ENCODE results near the gene KSR1.
"Not testable (repeated sequence)": the region's sequence is repeated elsewhere in the genome, so short reads cannot be mapped to it uniquely, and the experiment has no call there.

Gene KSR1

DNA sequence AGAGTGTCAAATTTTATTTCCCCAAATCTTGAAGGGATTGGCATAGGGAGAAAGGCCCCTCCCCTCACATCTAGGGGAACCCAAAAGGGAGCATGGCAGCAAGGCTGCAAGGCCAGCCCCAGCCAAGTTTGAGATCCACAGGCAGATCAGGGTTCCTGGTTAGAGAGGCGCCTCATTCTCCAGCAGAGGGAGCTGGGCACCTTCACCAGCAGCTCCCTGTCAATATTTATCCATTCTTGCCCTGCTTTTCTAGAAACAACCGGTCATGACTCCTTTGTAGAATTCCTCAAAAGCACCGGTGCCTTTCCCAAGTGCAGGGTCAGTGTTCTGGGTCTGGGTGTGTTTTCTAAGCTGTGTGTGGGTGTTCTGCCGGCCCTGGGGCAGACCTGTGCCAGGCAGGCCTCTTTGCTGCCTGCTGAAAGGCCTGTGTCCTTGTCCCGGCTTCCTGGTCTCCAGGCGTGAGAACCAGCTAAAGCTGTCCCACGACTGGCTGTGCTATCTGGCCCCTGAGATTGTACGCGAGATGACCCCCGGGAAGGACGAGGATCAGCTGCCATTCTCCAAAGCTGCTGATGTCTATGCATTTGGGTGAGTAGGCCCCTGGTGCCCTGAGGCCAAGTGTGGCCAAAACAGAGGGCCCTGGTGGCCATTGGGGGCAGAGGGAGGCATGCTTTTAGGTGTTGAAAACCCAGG is 153.5 kb downstream of the KSR1 start:
- DNase-seq (ENCODE audit: low read depth in 2 of 2), result no peak

DNA sequence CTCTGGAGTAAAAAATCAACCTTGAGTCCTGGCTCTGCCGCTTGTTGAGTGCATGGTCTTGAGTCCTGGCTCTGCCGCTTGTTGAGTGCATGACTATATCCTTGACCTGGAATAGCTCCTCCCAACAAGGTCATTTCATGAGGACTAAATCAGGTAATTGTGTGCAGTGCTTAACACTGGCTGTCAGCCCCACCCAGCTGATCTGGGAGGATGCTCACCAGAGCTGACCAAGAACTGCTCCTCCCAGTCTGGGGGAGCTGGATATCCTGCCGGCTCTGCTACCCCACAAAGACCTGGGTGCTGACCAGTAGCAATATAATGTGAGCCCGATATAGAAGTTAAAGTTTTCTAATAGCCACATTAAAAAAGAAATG is 154.0 kb downstream of the KSR1 start:
- no peak for DNase-seq (ENCODE audit: low read depth in 2 of 2)

GRCh38 chr17:27612160-27612770 is 156.0 kb downstream of the KSR1 start:
- DNase-seq (ENCODE audit: low read depth in 2 of 2), result no peak

DNA sequence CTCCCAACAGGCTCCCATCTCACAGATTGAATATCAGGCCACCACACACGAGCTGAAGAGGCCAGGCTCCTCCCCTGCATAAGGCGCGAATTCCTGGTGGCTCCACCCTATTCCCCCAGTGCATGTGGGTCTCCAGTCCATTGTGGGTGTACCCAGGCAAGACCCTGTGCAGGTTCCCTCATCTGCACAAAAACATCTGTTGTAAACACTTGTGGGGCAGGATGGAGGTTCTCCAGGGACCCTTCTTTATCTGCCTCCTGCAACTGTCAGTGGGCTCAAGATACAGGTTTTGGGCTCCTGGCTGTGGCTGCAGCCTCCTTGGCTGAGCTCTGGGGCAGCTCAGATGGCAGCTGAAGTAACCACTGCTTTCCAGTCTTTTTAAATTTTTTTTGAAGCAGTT is 157.2 kb downstream of the KSR1 start:
- no peak for DNase-seq (ENCODE audit: low read depth in 2 of 2)

DNA sequence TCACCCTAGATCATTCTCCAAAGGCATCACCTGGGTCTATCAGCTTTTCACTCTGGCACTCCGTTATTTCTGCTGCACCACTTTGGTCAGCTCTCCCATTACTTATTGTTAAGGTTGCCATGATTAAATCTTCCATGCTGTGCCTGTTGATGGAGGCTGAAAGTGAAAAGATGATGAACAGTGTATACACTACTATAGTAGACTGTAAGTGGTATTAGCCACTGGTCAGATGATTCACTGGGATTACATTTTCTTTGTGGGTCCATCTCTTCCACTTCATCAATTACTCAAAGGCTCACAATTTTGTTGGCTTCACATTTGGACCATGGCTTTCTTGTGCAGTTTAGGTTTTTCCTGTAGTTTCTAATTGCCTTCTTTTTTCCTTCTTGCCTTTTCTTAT is 158.9 kb downstream of the KSR1 start:
- DNase-seq (ENCODE audit: low read depth in 2 of 2), result no peak

DNA sequence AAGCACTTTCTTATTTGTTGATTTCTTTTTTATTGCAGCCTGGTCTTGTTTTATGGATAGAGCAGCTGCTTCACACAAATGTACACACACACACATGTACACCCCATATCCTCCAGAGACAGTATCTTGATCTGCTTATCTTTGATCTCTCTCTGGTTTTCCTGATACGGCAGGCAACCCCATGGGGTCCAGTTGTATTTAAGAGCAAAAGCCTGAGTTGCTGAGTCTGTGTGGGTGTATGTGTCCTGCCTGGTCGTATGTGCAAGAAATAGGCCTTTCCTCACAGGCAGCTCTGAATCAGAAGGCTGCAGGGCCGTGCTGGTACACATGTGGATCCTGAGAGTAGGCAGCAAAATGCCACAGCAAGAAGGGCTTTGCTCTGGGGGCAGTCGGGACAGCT is 160.2 kb downstream of the KSR1 start:
- no peak for DNase-seq (ENCODE audit: low read depth in 2 of 2)

GRCh38 chr17:27618417-27618816 is 162.2 kb downstream of the KSR1 start:
- DNase-seq (ENCODE audit: low read depth in 2 of 2), result no peak

- DNase-seq (ENCODE audit: low read depth in 2 of 2), result no peak
Observed at GRCh38 chr17:27620721-27621120, 164.5 kb downstream of the KSR1 start.

- DNase-seq (ENCODE audit: low read depth in 2 of 2), result no peak
Observed at GRCh38 chr17:27621536-27621935, 165.3 kb downstream of the KSR1 start.

- DNase-seq (ENCODE audit: low read depth in 2 of 2), result no peak
Observed at GRCh38 chr17:27621942-27622559, 165.8 kb downstream of the KSR1 start.

DNA sequence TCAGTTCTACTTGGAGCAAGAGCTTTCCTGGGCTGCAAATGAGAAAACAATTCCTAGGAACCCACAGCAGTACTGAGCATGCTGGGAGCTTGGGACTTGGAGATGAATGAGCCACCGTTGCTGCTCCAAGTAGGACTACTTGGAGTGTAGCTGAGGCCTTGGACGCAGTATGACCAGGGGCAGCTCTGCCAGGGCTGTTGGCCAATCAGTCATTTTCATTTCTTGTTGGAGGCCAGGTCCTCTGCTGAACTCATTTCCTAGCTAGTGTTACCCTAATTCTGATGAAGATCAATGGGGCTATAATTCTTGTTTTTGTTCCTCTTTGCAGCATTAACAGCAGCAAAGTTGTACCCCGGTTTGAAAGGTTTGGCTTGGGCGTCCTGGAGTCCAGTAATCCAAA is 166.7 kb downstream of the KSR1 start:
- no peak for DNase-seq (ENCODE audit: low read depth in 2 of 2)

- no peak for DNase-seq (ENCODE audit: low read depth in 2 of 2)
Observed at GRCh38 chr17:27623614-27624013, 167.4 kb downstream of the KSR1 start.

DNA sequence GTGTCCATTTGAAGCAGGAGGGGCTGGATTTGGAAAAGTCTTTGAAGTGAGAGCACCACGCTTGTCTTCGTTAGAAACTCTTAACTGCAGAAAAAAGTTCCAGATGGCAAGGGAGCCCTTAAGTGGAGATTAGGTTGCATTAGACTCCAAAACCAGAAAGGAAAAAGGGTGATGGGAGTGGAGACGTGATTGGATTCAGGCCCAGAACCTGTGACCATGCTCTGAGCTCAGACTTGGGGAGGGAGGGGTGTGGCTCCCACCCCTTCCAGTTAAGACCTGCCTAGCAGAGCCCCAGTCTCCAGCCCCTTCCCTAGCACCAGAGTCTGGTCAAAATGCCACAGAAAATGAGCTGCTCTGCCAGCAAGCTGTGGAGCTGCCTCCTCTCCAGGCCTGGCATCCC is 168.3 kb downstream of the KSR1 start:
- no peak for DNase-seq (ENCODE audit: low read depth in 2 of 2)

- no peak for DNase-seq (ENCODE audit: low read depth in 2 of 2)
Observed at GRCh38 chr17:27625856-27626255, 169.6 kb downstream of the KSR1 start.

DNA sequence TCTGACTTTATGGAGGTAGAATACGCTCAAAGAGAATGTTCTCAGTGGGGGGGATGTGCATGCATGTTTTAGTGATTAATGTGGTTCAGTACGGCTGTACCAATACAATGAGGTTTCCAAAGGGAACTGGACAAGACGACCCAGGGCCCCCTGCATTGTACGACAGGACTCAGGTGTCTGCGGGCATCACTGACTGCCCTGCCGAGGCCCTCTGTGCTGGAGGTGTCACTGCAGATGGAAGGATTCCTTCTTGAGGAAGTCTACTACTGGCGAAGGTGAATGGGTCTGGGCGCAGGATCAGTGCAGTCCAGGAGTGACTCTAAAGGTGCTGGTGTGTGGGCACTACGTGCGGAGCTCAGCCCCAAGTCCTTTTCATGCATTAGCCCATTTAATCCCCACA is 171.3 kb downstream of the KSR1 start:
- DNase-seq (ENCODE audit: low read depth in 2 of 2), result no peak

DNA sequence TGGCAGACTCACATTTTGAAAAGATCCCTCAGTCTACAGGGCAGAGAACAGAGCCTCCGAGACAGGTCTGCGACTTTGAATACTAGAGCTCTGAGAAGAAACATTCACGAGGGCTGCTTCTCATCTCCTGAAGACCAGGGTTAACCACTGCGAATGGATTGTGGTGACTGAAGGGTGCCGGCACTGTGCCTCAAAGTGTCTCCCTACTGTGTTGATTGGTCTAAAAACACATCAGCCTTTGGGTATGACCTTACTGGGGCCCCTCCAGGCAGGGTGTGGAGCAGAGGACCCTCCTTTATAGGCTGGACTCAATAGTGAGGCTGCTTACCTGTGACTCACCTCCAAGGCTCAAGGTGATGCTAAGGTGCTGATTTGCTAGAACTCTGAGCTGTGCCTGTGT is 172.1 kb downstream of the KSR1 start:
- DNase-seq (ENCODE audit: low read depth in 2 of 2), result no peak

DNA sequence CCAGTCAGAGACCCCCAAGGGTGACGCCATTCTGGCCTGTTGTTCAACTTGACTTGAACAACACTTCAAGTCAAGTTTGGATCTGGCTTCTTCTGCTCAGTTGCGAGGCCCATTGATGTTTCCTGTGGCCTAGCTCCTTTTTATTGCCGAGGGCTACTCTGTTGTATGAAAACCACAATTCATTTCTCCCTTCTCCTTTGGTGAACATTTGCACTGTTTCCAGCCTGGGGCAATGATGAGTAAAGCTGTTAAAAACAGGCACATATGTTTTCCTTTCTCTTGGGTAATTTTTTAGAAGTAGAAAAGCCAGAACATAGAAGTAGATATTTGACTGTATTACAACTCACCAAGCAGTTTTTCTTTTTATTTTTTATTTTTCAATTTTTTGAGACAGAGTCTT is 173.0 kb downstream of the KSR1 start:
- not testable (repeated sequence) for DNase-seq (ENCODE audit: low read depth in 2 of 2)

- DNase-seq (ENCODE audit: low read depth in 2 of 2), result no peak
Observed at GRCh38 chr17:27630607-27631410, 174.6 kb downstream of the KSR1 start, which contains the start of gene LGALS9. Gene LGALS9 (plus strand): TSS chr17:27631188. CDS start chr17:27631266, 78 bp downstream.

GRCh38 chr17:27631411-27631760 is 175.1 kb downstream of the KSR1 start:
- DNase-seq (ENCODE audit: low read depth in 2 of 2), result no peak

DNA sequence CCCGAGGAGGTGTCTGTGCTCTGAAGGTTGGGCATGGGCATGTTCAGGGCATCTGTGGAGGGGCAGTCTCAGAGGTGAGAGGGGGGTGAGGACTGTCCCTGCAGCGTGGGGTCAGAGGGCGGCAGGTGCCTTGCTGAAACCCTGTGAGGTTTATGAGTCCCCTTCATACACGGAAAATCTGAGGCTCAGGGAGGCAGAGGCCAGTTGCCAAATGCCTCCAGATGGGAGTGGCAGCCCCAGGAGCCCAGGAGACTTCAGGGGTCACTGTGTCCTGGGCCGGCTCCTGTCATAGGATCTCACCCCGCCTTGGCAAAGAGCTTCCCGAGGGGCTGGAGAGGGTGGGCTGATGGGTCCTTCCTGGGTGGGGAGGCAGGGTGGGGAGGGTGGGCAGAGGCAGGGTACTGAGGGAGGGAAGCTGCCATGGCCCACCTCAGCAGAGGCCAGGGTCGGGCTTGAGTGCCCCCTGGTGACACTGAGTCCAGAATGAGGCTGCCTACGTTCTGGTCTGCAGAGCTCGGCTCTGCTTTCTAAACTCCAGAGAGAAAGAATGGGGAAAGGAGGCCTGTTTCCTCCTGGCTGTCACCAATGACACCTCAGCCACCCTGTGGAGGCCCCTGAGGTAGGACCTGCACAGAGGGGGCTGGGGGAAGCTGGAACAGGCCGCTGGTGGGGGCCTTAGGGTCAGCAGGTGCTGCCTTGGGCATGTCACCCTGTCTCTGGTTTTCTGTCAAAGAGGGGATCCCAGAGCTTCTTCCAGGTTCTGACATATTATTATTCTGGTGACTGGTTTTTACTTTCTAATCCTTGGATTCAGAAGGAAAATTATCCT is 175.9 kb downstream of the KSR1 start:
- DNase-seq (ENCODE audit: low read depth in 2 of 2), result no peak

- not testable (repeated sequence) for DNase-seq (ENCODE audit: low read depth in 2 of 2)
Observed at GRCh38 chr17:27632766-27633165, 176.5 kb downstream of the KSR1 start.

Data from stimulated activated CD4-positive, alpha-beta T cell treated with anti-CD3 and anti-CD28 coated beads, Interleukin-15, amount 100 ng/mL, for 48 hours (primary cell).